SU-DHL-6 (cell line): ENCODE measurements around the gene SH3GL2.

Experiments used
- EZH2phosphoT487 ChIP-seq: fragments of 200-600 bp; sonication (generic), shearing (Covaris generic); conservative IDR thresholded peaks from 2 replicates; pipeline ENCODE4 v1.6.1; 2018; ENCODE audit warnings: mild to moderate bottlenecking, antibody characterized with exemption, low read length, moderate library complexity, mixed read lengths
- TF ChIP-seq, protein P1 (sequence below): fragments of 200-600 bp; sonication (generic); IDR thresholded peaks from one replicate; pipeline ENCODE4 v1.5.1; 2017; ENCODE audit warnings: antibody characterized with exemption, mild to moderate bottlenecking, low read length, moderate library complexity; ENCODE audit not compliant: insufficient read depth, poor library complexity, severe bottlenecking

DNA sequence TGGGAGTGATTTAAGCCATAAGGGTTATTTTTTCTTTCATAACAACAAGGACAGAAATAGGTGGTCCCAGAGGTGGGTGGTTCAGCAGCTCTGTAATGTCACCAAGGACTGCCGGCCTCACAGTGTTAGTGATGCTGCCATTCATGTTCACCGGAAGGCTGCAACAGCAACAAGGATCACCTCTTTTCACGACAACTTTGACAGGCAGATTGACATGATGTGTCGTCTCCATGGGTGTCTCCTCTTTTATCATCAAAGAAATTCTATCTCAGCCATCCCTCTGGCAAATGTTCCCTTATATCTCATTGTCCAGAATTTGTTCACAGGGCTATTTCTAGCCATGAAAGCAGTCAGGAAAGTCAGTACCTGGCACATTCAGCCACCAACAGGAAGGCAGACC is 231.5 kb downstream of the SH3GL2 start:
- TF ChIP-seq, protein P1, sequence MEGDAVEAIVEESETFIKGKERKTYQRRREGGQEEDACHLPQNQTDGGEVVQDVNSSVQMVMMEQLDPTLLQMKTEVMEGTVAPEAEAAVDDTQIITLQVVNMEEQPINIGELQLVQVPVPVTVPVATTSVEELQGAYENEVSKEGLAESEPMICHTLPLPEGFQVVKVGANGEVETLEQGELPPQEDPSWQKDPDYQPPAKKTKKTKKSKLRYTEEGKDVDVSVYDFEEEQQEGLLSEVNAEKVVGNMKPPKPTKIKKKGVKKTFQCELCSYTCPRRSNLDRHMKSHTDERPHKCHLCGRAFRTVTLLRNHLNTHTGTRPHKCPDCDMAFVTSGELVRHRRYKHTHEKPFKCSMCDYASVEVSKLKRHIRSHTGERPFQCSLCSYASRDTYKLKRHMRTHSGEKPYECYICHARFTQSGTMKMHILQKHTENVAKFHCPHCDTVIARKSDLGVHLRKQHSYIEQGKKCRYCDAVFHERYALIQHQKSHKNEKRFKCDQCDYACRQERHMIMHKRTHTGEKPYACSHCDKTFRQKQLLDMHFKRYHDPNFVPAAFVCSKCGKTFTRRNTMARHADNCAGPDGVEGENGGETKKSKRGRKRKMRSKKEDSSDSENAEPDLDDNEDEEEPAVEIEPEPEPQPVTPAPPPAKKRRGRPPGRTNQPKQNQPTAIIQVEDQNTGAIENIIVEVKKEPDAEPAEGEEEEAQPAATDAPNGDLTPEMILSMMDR: no peak
- TF ChIP-seq EZH2phosphoT487: no peak
